Activated naive CD8-positive, alpha-beta T cell treated with anti-CD3 and anti-CD28 coated beads, Interleukin-2, amount 10 ng/mL, durations not matched to agents 7 days and 5 days (primary cell): ENCODE results near the gene PODXL. TPM values are rescaled to one million over a fixed set of nuclear protein-coding genes. Genes with fewer than 3 reads are reported as not detected.

ENCODE experiments used
- ATAC-seq: fragments of 150-1000 bp; cut with Tn5 transposase; one replicate; pipeline ENCODE4 v1.10.0; 2021; ENCODE audit warnings: low read depth, moderate library complexity
- POLR2A ChIA-PET: fragments of 350-600 bp; sonication (Branson Sonifier 250); formaldehyde crosslinking; loops from one replicate; lab custom pipeline; 2021; ENCODE audit warnings: antibody characterized with exemption; lab: Charles Lee
- DNase-seq: peaks from one replicate; pipeline ENCODE4 v3.0.0; 2021
- H3K27ac Mint-ChIP-seq: one replicate; pipeline ENCODE4 v1.8.0; 2022; ENCODE audit warnings: mild to moderate bottlenecking, mixed read lengths
- H3K27me3 Mint-ChIP-seq: one replicate; pipeline ENCODE4 v1.8.0; 2022; ENCODE audit warnings: mild to moderate bottlenecking, moderate library complexity, mixed read lengths
- H3K36me3 Mint-ChIP-seq: one replicate; pipeline ENCODE4 v1.8.0; 2021; ENCODE audit warnings: mild to moderate bottlenecking, mixed read lengths
- H3K4me1 Mint-ChIP-seq: one replicate; pipeline ENCODE4 v1.8.0; 2021; ENCODE audit warnings: mixed read lengths
- H3K4me3 Mint-ChIP-seq: one replicate; pipeline ENCODE4 v1.8.0; 2022; ENCODE audit warnings: mild to moderate bottlenecking, moderate library complexity, mixed read lengths
- H3K9me3 Mint-ChIP-seq: one replicate; pipeline ENCODE4 v1.8.0; 2021; ENCODE audit warnings: mixed read lengths
- total RNA-seq, 2 experiments: library from RNA; stranded (reverse); gene quantifications; one replicate each; pipeline ENCODE4 v1.2.3, GENCODE V29; 2021

PODXL gene
- total RNA-seq, 2 experiments from 2014 or later = 1.4 to 1.5 TPM

DNA sequence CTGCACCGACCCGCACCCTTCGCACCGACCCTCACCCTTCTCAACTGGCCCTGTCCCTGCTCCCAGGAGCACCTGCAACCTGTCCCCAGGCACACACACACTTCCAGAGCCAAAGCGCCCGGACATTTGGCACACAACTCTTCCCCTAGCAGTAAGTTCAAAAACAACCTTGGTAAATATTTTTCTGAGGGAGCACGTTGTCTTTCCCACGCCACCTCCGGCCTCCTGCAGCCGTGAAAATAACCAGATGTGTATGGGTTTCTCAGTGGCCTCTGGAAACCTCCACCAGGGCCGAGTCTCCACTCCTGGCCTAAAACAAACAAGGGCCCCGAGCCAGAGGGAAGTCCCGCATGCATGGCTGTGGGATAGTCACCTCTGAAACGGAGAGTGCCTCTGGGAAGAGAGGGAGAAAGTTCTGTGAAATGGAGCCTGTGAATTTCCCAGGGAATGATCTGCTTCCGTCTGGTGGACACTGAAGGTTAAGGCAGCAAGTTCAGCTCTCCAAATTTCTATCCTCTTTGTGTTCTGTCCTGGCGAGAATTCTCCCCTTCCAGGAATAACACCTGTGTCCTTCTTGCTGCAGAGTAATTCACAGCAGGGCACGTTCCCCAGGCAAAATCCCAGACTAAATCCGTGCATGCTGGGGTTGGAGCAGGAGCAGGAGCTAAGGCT lies 15.8 kb downstream of the PODXL start:
- Mint-ChIP-seq H3K4me3 (no peak overlapping the region), H3K27ac (no peak overlapping the region), H3K36me3 (no peaks in the 10 kb centered on the region), H3K27me3 (peaks cover 2% of the 10 kb centered on the region), H3K9me3 (no peaks in the 10 kb centered on the region), H3K4me1 (peaks cover 6% of the 10 kb centered on the region)
- DNase-seq (no peak), ATAC-seq (no peak)
- POLR2A ChIA-PET = no interaction called here

GRCh38 chr7:131538813-131539179 lies 17.6 kb downstream of the PODXL start:
- no peaks in the 10 kb centered on the region for H3K4me1 Mint-ChIP-seq
- DNase-seq (no peak), ATAC-seq (no peak)
- H3K9me3 Mint-ChIP-seq = no peaks in the 10 kb centered on the region
- H3K27me3 Mint-ChIP-seq = peaks cover 2% of the 10 kb centered on the region
- H3K36me3 Mint-ChIP-seq = no peaks in the 10 kb centered on the region
- H3K4me3 Mint-ChIP-seq = no peak overlapping the region
- POLR2A ChIA-PET = no interaction called here
- H3K27ac Mint-ChIP-seq = no peak overlapping the region

- POLR2A ChIA-PET = no interaction called here
- Mint-ChIP-seq H3K36me3 (no peaks in the 10 kb centered on the region), H3K4me1 (no peaks in the 10 kb centered on the region), H3K27me3 (peaks cover 2% of the 10 kb centered on the region), H3K27ac (no peak overlapping the region), H3K9me3 (no peaks in the 10 kb centered on the region), H3K4me3 (no peak overlapping the region)
- DNase-seq = no peak
- no peak for ATAC-seq
Measured at GRCh38 chr7:131538071-131538812, 18.2 kb downstream of the PODXL start.

GRCh38 chr7:131537571-131537978 lies 18.9 kb downstream of the PODXL start:
- no peak overlapping the region for H3K4me3 Mint-ChIP-seq
- no peak for DNase-seq
- H3K27me3 Mint-ChIP-seq = peaks cover 2% of the 10 kb centered on the region
- H3K9me3 Mint-ChIP-seq = no peaks in the 10 kb centered on the region
- no peak overlapping the region for H3K27ac Mint-ChIP-seq
- POLR2A ChIA-PET = no interaction called here
- ATAC-seq = no peak
- H3K4me1 Mint-ChIP-seq = no peaks in the 10 kb centered on the region
- no peaks in the 10 kb centered on the region for H3K36me3 Mint-ChIP-seq

GRCh38 chr7:131536361-131536849 lies 20.0 kb downstream of the PODXL start:
- Mint-ChIP-seq H3K27ac (no peak overlapping the region), H3K4me3 (no peak overlapping the region), H3K4me1 (no peaks in the 10 kb centered on the region), H3K27me3 (peaks cover 2% of the 10 kb centered on the region), H3K36me3 (no peaks in the 10 kb centered on the region), H3K9me3 (no peaks in the 10 kb centered on the region)
- no peak for DNase-seq
- no peak for ATAC-seq
- POLR2A ChIA-PET = no interaction called here

- no peaks in the 10 kb centered on the region for H3K4me1 Mint-ChIP-seq
- POLR2A ChIA-PET = interaction anchor here (0.6 kb wide), 1 partner anchor 659 kb away, joined by 3 read pairs; no protein-coding TSS in a partner anchor
- H3K36me3 Mint-ChIP-seq = no peaks in the 10 kb centered on the region
- no peak for DNase-seq
- no peak for ATAC-seq
- H3K27me3 Mint-ChIP-seq = no peaks in the 10 kb centered on the region
- H3K4me3 Mint-ChIP-seq = no peak overlapping the region
- no peaks in the 10 kb centered on the region for H3K9me3 Mint-ChIP-seq
- H3K27ac Mint-ChIP-seq = no peak overlapping the region
Measured at GRCh38 chr7:131533566-131534561, 22.6 kb downstream of the PODXL start.

GRCh38 chr7:131533151-131533559 lies 23.3 kb downstream of the PODXL start:
- no peaks in the 10 kb centered on the region for H3K9me3 Mint-ChIP-seq
- no peaks in the 10 kb centered on the region for H3K36me3 Mint-ChIP-seq
- POLR2A ChIA-PET = interaction anchor here (0.6 kb wide), 1 partner anchor 659 kb away, joined by 3 read pairs; no protein-coding TSS in a partner anchor
- no peaks in the 10 kb centered on the region for H3K4me1 Mint-ChIP-seq
- H3K27me3 Mint-ChIP-seq = no peaks in the 10 kb centered on the region
- H3K27ac Mint-ChIP-seq = no peak overlapping the region
- DNase-seq (no peak), ATAC-seq (no peak)
- H3K4me3 Mint-ChIP-seq = no peak overlapping the region

- DNase-seq (no peak), ATAC-seq (no peak)
- Mint-ChIP-seq H3K27ac (no peak overlapping the region), H3K36me3 (no peaks in the 10 kb centered on the region), H3K9me3 (no peaks in the 10 kb centered on the region), H3K4me1 (no peaks in the 10 kb centered on the region), H3K4me3 (no peak overlapping the region), H3K27me3 (no peaks in the 10 kb centered on the region)
- POLR2A ChIA-PET = no interaction called here
Measured at GRCh38 chr7:131532570-131533091, 23.8 kb downstream of the PODXL start.

DNA sequence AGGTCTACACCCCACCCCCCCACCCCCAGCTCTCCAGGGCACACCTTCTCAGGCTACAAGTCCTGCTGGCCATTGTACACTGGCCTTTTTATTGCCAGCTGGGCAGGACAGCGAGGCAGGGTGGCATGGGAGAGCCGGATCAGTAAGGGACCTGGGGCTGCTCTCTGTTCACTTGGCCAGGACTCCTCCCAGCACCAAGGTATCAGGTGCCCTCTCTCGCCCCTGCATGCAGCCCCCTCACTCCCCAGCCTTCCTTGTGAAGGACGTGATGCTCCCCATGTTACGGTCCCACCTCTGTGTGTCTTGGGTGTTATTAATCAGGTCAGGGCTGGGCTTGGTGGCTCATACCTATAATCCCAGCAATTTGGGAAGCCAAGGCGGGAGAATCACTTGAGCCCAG lies 26.3 kb downstream of the PODXL start:
- no peak for ATAC-seq
- no peak overlapping the region for H3K27ac Mint-ChIP-seq

DNA sequence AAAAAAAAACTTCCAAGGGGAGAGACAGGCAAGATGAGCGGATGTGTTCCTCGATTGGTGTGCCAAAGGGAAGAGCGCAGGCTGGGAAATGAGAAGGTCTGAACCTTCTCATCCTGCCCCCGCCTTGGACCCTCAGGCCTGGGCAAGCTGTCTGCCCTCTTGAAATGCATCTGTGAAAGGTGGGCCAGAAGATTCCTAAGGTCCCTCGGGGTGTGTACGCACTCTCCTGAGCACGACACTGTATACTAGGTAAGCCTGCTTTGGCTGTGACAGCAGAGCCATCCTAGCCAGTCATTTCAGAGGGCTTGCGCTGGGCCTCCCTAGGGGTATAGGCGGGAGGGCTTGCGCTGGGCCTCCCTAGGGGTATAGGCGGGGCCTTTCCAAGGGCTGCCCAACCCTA lies 26.8 kb downstream of the PODXL start:
- POLR2A ChIA-PET = no interaction called here
- Mint-ChIP-seq H3K4me1 (peaks cover 3% of the 10 kb centered on the region), H3K27me3 (peaks cover 6% of the 10 kb centered on the region), H3K27ac (no peak overlapping the region), H3K9me3 (no peaks in the 10 kb centered on the region), H3K36me3 (no peaks in the 10 kb centered on the region), H3K4me3 (no peak overlapping the region)
- ATAC-seq (no peak), DNase-seq (no peak)

More for the DNA sequence above, 26.3 kb downstream of the PODXL start:
- no peak for DNase-seq
- POLR2A ChIA-PET = no interaction called here
- H3K4me3 Mint-ChIP-seq = no peak overlapping the region
- peaks cover 6% of the 10 kb centered on the region for H3K27me3 Mint-ChIP-seq
- no peaks in the 10 kb centered on the region for H3K9me3 Mint-ChIP-seq
- peaks cover 3% of the 10 kb centered on the region for H3K4me1 Mint-ChIP-seq
- H3K36me3 Mint-ChIP-seq = no peaks in the 10 kb centered on the region

- no peak overlapping the region for H3K27ac Mint-ChIP-seq
- H3K9me3 Mint-ChIP-seq = no peaks in the 10 kb centered on the region
- H3K36me3 Mint-ChIP-seq = no peaks in the 10 kb centered on the region
- no peak for ATAC-seq
- peaks cover 6% of the 10 kb centered on the region for H3K27me3 Mint-ChIP-seq
- no peak for DNase-seq
- H3K4me1 Mint-ChIP-seq = peaks cover 5% of the 10 kb centered on the region
- POLR2A ChIA-PET = no interaction called here
- no peak overlapping the region for H3K4me3 Mint-ChIP-seq
Measured at GRCh38 chr7:131529179-131529578, 27.2 kb downstream of the PODXL start.

DNA sequence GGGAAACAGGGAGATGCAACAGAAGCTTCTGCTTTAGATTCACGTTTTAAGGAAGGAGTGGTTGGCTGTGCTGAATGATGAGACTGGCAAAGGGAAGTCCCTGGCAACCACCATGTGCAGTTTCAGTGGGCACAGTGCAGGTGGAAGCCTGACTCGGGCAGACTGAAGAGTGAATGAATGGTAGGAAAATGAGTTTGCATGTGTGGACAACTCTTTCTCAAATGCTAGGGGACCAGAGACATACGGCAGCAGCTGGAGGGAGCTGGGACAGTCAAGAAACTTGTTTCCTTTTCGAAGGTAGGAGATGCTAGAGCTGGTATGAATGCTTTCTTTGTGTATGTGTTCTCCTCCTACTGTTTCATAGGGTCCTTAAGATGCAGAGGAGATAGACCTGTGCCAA lies 29.0 kb downstream of the PODXL start:
- Mint-ChIP-seq H3K4me3 (no peak overlapping the region), H3K4me1 (peaks cover 13% of the 10 kb centered on the region), H3K27me3 (peaks cover 6% of the 10 kb centered on the region), H3K27ac (no peak overlapping the region), H3K36me3 (peaks cover 5% of the 10 kb centered on the region), H3K9me3 (no peaks in the 10 kb centered on the region)
- no peak for ATAC-seq
- DNase-seq = no peak
- POLR2A ChIA-PET = no interaction called here

DNA sequence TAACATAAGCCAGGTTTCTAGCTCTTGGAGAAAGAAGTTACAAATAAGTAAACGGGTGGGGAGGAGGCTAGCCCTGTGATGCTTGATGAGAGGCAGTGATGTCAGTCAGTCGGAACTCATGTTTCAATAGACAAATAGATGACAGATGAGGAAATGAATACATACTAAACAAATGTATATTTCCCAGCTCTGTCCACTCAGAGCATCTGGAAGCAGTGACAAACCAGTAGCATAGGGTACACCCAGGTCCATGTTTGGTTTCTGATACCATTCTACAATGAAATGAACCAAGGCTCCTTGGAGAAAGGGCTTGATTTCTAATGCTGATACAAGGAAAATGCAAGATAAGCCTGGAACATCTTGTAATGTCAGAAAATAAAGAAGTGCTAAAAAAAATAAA lies 30.6 kb downstream of the PODXL start:
- POLR2A ChIA-PET = no interaction called here
- ATAC-seq = no peak
- H3K27ac Mint-ChIP-seq = no peak overlapping the region
- H3K4me1 Mint-ChIP-seq = peaks cover 17% of the 10 kb centered on the region
- no peak for DNase-seq
- no peak overlapping the region for H3K4me3 Mint-ChIP-seq
- H3K9me3 Mint-ChIP-seq = no peaks in the 10 kb centered on the region
- peaks cover 6% of the 10 kb centered on the region for H3K27me3 Mint-ChIP-seq
- peaks cover 5% of the 10 kb centered on the region for H3K36me3 Mint-ChIP-seq
